ENCODE measurements around the gene STKLD1. TPM values are rescaled to one million over a fixed set of nuclear protein-coding genes. Genes with fewer than 3 reads are reported as not detected.

Gene STKLD1
- total RNA-seq, 1 donor from 2014 or later: not detected

DNA sequence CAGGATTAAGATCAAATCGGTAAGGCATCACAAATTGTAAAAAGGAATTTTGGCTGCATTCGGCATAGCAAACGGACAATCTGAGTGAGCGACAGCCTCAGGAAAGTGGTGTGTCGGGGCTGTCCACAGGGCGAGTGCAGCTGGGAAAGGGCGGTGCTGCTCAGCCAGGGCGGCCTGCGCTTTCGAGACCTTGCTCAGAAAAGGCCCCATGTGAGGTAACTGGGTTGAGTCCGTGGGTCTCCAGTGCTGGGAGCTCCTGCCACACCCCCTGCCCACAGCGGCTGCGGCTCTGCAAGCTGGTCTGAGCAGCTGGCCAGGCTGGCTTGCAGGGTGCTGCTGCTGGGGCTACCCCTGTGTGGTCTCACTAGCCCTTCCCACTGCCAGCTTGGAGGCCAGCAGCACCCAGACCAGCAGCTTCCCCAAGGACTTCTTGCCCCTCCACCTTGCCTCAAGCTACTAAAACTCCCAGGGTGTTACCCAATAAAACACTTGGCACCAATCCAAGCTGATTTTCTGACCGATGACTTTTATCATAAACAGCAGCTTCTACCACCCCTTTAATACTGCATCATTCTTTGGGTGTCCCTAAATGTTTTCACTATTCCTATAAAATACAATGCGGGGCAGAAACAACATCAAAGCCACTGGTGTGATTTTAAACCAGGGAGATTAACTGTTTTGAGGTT lies 13.7 kb upstream of the STKLD1 start:
- TF ChIP-seq, protein P1, sequence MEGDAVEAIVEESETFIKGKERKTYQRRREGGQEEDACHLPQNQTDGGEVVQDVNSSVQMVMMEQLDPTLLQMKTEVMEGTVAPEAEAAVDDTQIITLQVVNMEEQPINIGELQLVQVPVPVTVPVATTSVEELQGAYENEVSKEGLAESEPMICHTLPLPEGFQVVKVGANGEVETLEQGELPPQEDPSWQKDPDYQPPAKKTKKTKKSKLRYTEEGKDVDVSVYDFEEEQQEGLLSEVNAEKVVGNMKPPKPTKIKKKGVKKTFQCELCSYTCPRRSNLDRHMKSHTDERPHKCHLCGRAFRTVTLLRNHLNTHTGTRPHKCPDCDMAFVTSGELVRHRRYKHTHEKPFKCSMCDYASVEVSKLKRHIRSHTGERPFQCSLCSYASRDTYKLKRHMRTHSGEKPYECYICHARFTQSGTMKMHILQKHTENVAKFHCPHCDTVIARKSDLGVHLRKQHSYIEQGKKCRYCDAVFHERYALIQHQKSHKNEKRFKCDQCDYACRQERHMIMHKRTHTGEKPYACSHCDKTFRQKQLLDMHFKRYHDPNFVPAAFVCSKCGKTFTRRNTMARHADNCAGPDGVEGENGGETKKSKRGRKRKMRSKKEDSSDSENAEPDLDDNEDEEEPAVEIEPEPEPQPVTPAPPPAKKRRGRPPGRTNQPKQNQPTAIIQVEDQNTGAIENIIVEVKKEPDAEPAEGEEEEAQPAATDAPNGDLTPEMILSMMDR (IDR thresholded peaks at IDR 0.05; ENCODE audit: insufficient read depth, low read length, poor library complexity, severe bottlenecking): no peak
- DNase-seq (ENCODE audit: low read depth): no peak
- Histone ChIP-seq H3K4me3 (ENCODE audit: low read depth, low read length) (no peak overlapping the region), H3K36me3 (ENCODE audit: control insufficient read depth, insufficient read depth, low read length) (no peaks in the 10 kb centered on the region), H3K27me3 (ENCODE audit: control insufficient read depth, insufficient read depth, low read length) (no peaks in the 10 kb centered on the region)

DNA sequence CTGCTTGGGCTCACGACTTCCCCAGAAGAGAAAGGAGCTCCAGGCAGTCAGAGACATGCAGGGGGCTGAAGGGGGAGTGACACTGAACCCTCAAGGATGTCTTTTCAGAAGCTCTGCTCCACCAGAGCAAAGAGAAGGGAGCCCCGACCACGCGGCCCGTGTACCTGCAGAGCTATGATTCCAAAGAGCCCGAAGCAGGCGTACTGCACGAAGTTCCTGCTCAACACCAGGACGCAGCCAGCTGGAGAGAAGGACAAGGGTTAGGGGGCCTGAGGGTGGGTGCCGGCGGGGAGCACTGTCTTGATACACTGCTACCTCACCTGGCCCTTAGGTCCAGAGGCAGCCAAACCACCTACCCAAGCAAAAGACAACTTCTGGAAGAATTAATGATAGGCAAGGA lies 9.7 kb upstream of the STKLD1 start:
- H3K4me3 ChIP-seq (ENCODE audit: low read depth, low read length): no peak overlapping the region
- no peak for DNase-seq (ENCODE audit: low read depth)
- H3K36me3 ChIP-seq (ENCODE audit: control insufficient read depth, insufficient read depth, low read length): peaks cover 2% of the 10 kb centered on the region
- TF ChIP-seq, protein P1 (IDR thresholded peaks at IDR 0.05; ENCODE audit: insufficient read depth, low read length, poor library complexity, severe bottlenecking): no peak
- H3K27me3 ChIP-seq (ENCODE audit: control insufficient read depth, insufficient read depth, low read length): no peaks in the 10 kb centered on the region

DNA sequence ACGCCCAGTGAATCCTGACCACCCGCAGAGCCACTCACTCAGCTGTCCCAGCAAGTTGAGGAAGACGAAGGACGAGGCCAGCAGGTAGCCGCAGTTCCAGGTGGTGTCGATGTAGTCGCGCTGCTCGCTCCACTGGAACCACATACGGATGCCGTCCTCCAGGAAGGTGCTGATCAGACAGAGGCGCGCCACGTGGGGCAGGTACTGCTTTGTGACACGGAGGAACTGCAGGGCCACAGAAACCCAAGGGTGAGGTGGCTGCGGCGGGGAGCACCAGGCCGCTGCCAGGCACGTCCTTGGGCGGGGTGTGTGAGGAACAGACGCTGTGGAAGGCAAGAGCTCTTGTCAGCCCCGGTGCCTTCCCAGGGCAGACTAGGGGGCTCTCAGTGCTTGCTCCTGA lies 8.9 kb upstream of the STKLD1 start:
- no peak for DNase-seq (ENCODE audit: low read depth)
- H3K27me3 ChIP-seq (ENCODE audit: control insufficient read depth, insufficient read depth, low read length): no peaks in the 10 kb centered on the region
- no peak overlapping the region for H3K4me3 ChIP-seq (ENCODE audit: low read depth, low read length)
- TF ChIP-seq, protein P1 (IDR thresholded peaks at IDR 0.05; ENCODE audit: insufficient read depth, low read length, poor library complexity, severe bottlenecking): no peak
- peaks cover 2% of the 10 kb centered on the region for H3K36me3 ChIP-seq (ENCODE audit: control insufficient read depth, insufficient read depth, low read length)

DNA sequence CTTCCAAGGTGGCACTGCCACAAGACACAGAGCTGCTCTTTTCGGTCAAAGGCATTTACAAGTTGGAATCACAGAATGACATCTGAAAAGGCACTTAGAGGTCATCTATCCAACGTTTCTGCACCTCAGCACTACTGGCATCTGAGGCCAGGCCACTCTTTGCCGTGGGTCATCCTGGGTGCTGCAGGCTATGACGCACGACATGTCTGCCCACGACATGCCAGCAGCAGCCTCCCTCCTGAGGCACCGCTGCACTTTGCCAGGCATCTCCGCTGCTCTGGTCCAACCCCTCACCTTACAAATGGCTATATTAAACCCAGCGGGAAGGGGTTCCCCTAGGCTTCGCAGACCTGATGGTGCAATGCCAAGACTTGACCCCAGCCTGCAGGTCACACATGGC lies 8.4 kb upstream of the STKLD1 start:
- TF ChIP-seq, protein P1 (IDR thresholded peaks at IDR 0.05; ENCODE audit: insufficient read depth, low read length, poor library complexity, severe bottlenecking): no peak
- Histone ChIP-seq H3K27me3 (ENCODE audit: control insufficient read depth, insufficient read depth, low read length) (no peaks in the 10 kb centered on the region), H3K4me3 (ENCODE audit: low read depth, low read length) (no peak overlapping the region), H3K36me3 (ENCODE audit: control insufficient read depth, insufficient read depth, low read length) (peaks cover 2% of the 10 kb centered on the region)
- DNase-seq (ENCODE audit: low read depth): no peak

DNA sequence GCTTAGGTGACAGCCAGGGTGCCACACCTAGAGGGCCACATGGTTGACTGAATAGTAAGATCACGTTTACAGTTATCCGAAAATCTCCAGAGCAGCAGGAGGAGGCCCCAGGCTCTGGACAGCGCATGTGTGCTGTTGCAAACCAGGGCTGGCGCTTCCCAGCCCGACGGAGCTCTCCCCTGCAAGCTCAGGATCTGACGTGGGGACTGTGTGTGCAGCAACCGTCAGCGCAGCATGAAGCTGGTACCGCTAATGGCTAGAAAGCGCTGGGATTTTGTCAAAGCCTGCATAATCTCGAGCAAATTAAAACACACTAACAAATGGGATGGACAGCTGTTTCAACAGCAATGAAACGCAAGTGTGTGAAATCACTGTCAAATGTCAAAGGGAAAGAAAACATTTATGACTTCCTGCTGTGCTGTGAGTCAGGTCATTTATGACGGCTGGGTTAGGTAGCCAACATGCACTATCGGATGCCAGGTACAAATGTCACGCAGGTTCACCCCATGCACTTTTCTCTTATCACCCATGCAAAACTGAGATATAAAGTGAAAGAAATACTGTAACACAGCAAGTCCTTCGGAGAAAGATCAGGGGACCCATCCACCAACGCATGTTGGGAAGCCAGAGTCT lies 7.8 kb upstream of the STKLD1 start:
- Histone ChIP-seq H3K36me3 (ENCODE audit: control insufficient read depth, insufficient read depth, low read length) (peaks cover 2% of the 10 kb centered on the region), H3K4me3 (ENCODE audit: low read depth, low read length) (no peak overlapping the region), H3K27me3 (ENCODE audit: control insufficient read depth, insufficient read depth, low read length) (no peaks in the 10 kb centered on the region)
- TF ChIP-seq, protein P1 (IDR thresholded peaks at IDR 0.05; ENCODE audit: insufficient read depth, low read length, poor library complexity, severe bottlenecking): no peak
- no peak for DNase-seq (ENCODE audit: low read depth)

Measured in kidney epithelial cell (primary cell).